ENCODE results near the gene CYP21A2. TPM values are rescaled to one million over a fixed set of nuclear protein-coding genes. Genes with fewer than 3 reads are reported as not detected.
"Not testable (repeated sequence)": the region's sequence is repeated elsewhere in the genome, so short reads cannot be mapped to it uniquely, and the experiment has no call there.

CYP21A2 gene
- polyA plus RNA-seq, 12 donors = 0.21 to 1.1 (median 0.50) TPM; not detected in 2

- DNase-seq = not testable (repeated sequence)
Observed at GRCh38 chr6:32052626-32053025, 14.4 kb downstream of the CYP21A2 start.

GRCh38 chr6:32053314-32053713 is 15.1 kb downstream of the CYP21A2 start:
- not testable (repeated sequence) for DNase-seq

DNA sequence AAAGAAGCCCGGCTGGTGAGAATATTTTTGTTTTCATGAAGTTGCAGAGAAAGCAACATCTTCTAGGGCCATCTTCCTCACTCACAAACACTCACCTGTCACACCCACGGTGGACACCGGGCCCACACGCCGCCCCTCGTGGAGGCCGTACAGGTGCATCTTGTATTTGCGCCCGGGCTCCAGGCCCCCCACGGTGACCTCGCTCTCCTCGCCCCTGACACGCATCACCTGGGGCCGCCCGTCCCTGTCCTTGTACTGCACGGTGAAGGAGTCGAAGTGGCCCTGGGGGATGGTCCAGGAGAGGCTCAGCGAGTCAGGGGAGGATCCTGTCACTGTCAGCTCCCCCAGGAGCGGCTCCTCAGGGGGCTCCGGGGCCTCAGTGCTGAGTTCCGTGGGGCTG is 17.5 kb downstream of the CYP21A2 start:
- DNase-seq = not testable (repeated sequence)

GRCh38 chr6:32056254-32056653 is 18.0 kb downstream of the CYP21A2 start:
- DNase-seq = no peak

- DNase-seq = no peak
Observed at GRCh38 chr6:32057966-32058365, 19.8 kb downstream of the CYP21A2 start.

- no peak for DNase-seq
Observed at GRCh38 chr6:32058511-32058963, 20.3 kb downstream of the CYP21A2 start.

- DNase-seq = no peak
Observed at GRCh38 chr6:32060966-32061655, 22.9 kb downstream of the CYP21A2 start.

GRCh38 chr6:32064706-32065105 is 26.5 kb downstream of the CYP21A2 start:
- no peak for DNase-seq

- DNase-seq = not testable (repeated sequence)
Observed at GRCh38 chr6:32067521-32067920, 29.3 kb downstream of the CYP21A2 start.

GRCh38 chr6:32068315-32068714 is 30.1 kb downstream of the CYP21A2 start:
- not testable (repeated sequence) for DNase-seq

DNA sequence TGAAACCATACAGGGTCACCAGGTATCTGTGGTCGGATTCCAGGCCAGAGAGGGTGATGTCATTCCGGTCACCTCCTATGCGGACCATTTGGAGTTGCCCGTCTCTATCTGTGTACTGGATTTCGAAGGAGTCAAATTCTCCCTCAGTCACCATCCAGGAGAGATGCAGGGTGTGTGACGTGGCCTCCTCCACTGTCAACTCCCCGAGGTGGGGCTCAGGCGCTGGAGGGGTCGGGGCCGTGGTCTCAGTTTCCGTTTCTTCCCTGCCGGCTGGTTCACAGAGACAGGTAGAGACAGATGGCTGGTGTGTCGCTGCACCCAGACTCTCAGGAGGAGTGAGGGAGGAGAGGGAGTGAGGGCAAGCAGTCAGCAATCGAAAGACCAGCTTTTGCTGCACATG is 30.7 kb downstream of the CYP21A2 start:
- no peak for DNase-seq

GRCh38 chr6:32069460-32069859 is 31.2 kb downstream of the CYP21A2 start:
- no peak for DNase-seq

- no peak for DNase-seq
Observed at GRCh38 chr6:32069878-32070515, 31.8 kb downstream of the CYP21A2 start.

DNA sequence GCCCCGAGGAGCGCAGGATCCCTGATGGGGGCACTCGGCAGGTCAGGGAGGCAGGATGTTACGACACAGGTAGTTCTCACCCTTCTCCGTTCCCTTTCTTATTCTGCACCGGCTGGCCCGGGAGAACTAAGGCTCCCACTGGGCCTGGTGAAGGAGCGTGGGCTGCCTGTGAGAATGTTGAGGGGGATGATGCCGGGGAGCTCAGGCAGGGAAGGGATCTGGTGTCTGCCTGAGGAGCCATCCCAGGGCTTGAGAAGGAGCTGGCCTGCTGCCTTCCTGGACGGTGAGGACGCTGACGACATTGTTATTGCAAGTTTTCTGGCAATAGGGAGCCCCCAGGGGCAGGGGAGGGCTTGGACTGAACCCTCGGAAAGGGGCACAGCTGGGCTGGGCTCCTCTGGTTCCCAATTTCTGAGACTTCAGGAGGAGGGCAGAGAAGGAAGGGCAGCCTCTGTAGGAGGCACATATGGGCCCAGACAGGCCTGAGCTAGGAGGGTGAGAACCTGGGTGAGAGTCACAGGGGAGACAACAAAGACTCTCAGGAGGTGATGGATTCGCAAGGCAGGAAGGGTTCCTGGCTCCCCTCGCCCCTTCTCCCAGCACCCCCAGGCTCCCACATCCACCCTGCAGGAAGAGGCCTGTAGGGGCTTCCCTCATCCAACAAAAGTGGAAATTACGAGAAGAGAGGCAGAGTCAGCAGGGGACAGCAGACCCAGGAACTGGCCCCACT is 32.8 kb downstream of the CYP21A2 start:
- DNase-seq = peak; percentile 85

DNA sequence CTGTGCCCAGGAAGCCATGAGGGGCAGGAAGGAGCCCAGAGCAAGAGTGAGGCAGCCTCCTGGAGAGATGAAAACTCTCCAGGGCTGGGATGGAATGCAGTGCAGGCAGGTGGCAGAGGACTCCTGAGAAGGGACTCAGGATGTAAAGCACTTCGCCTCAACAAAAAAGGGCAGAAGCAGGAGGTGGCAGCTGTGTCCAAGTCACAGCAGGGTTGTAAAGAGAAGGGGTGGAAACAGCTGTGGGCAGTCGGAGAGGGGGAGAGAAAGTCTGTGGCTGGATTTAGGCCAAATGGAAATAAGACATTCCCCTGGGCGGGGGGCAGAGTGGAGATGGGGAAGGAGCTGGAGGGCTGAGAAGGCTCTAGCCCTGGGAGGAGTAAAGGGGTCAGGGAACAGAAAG is 34.9 kb downstream of the CYP21A2 start:
- DNase-seq = no peak

GRCh38 chr6:32073613-32074012 is 35.4 kb downstream of the CYP21A2 start:
- no peak for DNase-seq

GRCh38 chr6:32074996-32075532 is 36.8 kb downstream of the CYP21A2 start:
- DNase-seq = no peak

DNA sequence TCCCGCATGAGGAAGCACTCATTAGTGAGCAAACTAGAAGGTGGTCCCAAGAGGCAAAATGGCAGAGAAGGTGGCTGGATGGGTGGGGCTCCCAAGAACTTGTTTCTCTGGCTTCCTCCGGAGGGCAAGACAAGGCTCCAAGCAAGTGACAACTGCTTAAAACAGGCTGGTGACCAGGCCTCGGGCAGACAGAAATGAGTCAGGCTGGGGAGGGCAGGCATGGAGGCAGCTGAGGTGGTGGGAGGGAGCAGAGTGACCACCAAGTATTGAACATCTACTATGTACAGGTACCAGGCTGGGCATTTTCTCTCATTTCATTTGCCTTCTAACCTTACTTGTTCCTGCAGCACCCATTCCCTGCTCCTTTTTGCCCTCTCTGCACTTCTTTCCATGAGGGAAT is 37.6 kb downstream of the CYP21A2 start:
- DNase-seq = no peak

GRCh38 chr6:32076321-32076809 is 38.1 kb downstream of the CYP21A2 start:
- DNase-seq = peak; percentile 81

- no peak for DNase-seq
Observed at GRCh38 chr6:32079566-32080290, 41.5 kb downstream of the CYP21A2 start.

DNA sequence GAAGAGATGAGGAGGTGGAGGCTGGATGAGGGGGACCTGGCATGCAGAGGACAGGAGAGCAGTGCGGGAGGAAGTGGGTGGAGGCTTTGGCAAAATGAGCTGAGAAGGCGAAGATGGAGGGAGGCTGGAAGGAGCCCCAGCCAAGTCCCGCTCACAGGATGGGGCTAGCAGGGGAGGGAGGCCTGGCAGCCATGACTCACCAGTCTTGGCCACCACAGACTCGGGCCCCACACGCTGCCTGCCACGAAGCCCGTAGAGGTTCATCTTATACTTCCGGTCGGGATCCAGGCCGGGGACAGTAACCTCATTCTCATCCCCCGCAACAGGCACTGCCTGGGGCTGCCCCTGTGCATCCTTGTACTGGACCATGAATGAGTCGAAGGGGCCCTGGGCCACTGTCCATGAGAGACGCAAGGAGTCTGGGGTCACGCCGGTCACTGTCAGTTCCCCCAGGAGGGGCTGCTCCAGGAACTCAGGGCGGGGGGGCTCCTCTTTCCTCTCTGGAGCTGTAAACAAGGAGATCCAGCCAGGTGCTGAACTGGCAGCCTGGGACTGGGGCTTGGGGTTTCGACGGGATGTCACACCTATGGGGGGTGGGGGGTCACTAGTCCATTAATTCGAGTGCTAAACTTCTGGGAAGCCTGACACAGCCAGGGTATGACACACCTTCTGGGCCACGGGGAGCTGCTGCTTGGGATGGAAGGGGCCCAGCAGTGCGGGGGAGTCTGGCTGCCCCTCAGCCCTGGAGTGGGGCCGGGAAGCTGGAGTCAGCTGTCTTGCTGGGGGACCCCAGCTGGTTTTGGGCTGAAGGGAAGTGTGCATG is 43.2 kb downstream of the CYP21A2 start:
- peak; percentile 72 for DNase-seq

Data from muscle of arm (tissue), 12 donors.